ENCODE data around the gene SRGAP1. TPM values are rescaled to one million over a fixed set of nuclear protein-coding genes. Genes with fewer than 3 reads are reported as not detected.

The SRGAP1 gene
- total and polyA plus RNA-seq, 2 of the 8 experiments (the other 6 are each of a cell fraction or from before 2014, with no cell fraction given), result 3.2 to 7.3 TPM

- TF ChIP-seq, protein P1, sequence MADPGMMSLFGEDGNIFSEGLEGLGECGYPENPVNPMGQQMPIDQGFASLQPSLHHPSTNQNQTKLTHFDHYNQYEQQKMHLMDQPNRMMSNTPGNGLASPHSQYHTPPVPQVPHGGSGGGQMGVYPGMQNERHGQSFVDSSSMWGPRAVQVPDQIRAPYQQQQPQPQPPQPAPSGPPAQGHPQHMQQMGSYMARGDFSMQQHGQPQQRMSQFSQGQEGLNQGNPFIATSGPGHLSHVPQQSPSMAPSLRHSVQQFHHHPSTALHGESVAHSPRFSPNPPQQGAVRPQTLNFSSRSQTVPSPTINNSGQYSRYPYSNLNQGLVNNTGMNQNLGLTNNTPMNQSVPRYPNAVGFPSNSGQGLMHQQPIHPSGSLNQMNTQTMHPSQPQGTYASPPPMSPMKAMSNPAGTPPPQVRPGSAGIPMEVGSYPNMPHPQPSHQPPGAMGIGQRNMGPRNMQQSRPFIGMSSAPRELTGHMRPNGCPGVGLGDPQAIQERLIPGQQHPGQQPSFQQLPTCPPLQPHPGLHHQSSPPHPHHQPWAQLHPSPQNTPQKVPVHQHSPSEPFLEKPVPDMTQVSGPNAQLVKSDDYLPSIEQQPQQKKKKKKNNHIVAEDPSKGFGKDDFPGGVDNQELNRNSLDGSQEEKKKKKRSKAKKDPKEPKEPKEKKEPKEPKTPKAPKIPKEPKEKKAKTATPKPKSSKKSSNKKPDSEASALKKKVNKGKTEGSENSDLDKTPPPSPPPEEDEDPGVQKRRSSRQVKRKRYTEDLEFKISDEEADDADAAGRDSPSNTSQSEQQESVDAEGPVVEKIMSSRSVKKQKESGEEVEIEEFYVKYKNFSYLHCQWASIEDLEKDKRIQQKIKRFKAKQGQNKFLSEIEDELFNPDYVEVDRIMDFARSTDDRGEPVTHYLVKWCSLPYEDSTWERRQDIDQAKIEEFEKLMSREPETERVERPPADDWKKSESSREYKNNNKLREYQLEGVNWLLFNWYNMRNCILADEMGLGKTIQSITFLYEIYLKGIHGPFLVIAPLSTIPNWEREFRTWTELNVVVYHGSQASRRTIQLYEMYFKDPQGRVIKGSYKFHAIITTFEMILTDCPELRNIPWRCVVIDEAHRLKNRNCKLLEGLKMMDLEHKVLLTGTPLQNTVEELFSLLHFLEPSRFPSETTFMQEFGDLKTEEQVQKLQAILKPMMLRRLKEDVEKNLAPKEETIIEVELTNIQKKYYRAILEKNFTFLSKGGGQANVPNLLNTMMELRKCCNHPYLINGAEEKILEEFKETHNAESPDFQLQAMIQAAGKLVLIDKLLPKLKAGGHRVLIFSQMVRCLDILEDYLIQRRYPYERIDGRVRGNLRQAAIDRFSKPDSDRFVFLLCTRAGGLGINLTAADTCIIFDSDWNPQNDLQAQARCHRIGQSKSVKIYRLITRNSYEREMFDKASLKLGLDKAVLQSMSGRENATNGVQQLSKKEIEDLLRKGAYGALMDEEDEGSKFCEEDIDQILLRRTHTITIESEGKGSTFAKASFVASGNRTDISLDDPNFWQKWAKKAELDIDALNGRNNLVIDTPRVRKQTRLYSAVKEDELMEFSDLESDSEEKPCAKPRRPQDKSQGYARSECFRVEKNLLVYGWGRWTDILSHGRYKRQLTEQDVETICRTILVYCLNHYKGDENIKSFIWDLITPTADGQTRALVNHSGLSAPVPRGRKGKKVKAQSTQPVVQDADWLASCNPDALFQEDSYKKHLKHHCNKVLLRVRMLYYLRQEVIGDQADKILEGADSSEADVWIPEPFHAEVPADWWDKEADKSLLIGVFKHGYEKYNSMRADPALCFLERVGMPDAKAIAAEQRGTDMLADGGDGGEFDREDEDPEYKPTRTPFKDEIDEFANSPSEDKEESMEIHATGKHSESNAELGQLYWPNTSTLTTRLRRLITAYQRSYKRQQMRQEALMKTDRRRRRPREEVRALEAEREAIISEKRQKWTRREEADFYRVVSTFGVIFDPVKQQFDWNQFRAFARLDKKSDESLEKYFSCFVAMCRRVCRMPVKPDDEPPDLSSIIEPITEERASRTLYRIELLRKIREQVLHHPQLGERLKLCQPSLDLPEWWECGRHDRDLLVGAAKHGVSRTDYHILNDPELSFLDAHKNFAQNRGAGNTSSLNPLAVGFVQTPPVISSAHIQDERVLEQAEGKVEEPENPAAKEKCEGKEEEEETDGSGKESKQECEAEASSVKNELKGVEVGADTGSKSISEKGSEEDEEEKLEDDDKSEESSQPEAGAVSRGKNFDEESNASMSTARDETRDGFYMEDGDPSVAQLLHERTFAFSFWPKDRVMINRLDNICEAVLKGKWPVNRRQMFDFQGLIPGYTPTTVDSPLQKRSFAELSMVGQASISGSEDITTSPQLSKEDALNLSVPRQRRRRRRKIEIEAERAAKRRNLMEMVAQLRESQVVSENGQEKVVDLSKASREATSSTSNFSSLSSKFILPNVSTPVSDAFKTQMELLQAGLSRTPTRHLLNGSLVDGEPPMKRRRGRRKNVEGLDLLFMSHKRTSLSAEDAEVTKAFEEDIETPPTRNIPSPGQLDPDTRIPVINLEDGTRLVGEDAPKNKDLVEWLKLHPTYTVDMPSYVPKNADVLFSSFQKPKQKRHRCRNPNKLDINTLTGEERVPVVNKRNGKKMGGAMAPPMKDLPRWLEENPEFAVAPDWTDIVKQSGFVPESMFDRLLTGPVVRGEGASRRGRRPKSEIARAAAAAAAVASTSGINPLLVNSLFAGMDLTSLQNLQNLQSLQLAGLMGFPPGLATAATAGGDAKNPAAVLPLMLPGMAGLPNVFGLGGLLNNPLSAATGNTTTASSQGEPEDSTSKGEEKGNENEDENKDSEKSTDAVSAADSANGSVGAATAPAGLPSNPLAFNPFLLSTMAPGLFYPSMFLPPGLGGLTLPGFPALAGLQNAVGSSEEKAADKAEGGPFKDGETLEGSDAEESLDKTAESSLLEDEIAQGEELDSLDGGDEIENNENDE (IDR thresholded peaks at IDR 0.05; ENCODE audit: insufficient replicate concordance, low read length), result no peak
- TF ChIP-seq EGR1 (IDR thresholded peaks at IDR 0.05; ENCODE audit: borderline replicate concordance, low read depth, low read length) (no peak), TAF7 (optimal IDR thresholded peaks at IDR 0.05; ENCODE audit: borderline replicate concordance, low read depth, low read length) (no peak), ASH2L (IDR thresholded peaks at IDR 0.05; ENCODE audit: low read length) (no peak), ZNF274 (IDR thresholded peaks at IDR 0.05; ENCODE audit: borderline replicate concordance, extremely low read depth, low read length) (no peak), BRCA1 (IDR thresholded peaks at IDR 0.05; ENCODE audit: low read depth, low read length) (no peak), RXRA (IDR thresholded peaks at IDR 0.05; ENCODE audit: insufficient read depth, low read depth, low read length) (no peak), RFX5 (IDR thresholded peaks at IDR 0.05; ENCODE audit: borderline replicate concordance, low read depth, low read length) (no peak), FOSL1 (IDR thresholded peaks at IDR 0.05; ENCODE audit: insufficient read depth, low read depth, low read length) (no peak), TCF12 (IDR thresholded peaks at IDR 0.05; ENCODE audit: low read depth, low read length) (no peak)
- TF ChIP-seq, protein P2, sequence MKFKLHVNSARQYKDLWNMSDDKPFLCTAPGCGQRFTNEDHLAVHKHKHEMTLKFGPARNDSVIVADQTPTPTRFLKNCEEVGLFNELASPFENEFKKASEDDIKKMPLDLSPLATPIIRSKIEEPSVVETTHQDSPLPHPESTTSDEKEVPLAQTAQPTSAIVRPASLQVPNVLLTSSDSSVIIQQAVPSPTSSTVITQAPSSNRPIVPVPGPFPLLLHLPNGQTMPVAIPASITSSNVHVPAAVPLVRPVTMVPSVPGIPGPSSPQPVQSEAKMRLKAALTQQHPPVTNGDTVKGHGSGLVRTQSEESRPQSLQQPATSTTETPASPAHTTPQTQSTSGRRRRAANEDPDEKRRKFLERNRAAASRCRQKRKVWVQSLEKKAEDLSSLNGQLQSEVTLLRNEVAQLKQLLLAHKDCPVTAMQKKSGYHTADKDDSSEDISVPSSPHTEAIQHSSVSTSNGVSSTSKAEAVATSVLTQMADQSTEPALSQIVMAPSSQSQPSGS (IDR thresholded peaks at IDR 0.05; ENCODE audit: low read length), result no peak
These were observed 29.0 kb upstream of the SRGAP1 start (continued) for GRCh38 chr12:63815482-63815852.
